K562 (cell line): ENCODE data around the gene CMIP. TPM values are rescaled to one million over a fixed set of nuclear protein-coding genes. Genes with fewer than 3 reads are reported as not detected.

Source experiments
- ATF4 ChIP-seq: fragments of 450-650 bp; formaldehyde crosslinking; IDR thresholded peaks from 2 replicates; pipeline ENCODE4 v1.4.0; 2022; ENCODE audit warnings: mild to moderate bottlenecking, moderate library complexity
- BRD4 ChIP-seq: fragments of 200-600 bp; sonication (generic); IDR thresholded peaks from 2 replicates; pipeline ENCODE4 v1.6.1; 2017; ENCODE audit warnings: inconsistent platforms
- DEAF1 ChIP-seq: fragments of 450-650 bp; formaldehyde crosslinking; IDR thresholded peaks from 2 replicates; pipeline ENCODE4 v1.4.0; 2020; ENCODE audit warnings: mild to moderate bottlenecking, moderate library complexity
- FOXA3 ChIP-seq, 2 experiments: fragments of 450-650 bp in 1 of 2; sonication (generic) in 1 of 2; formaldehyde crosslinking; IDR thresholded peaks in 1 of 2; conservative IDR thresholded peaks in 1 of 2; 2 replicates each; pipeline versions ENCODE4 v1.4.0 to v1.8.0; 2020 to 2022; ENCODE audit warnings: mild to moderate bottlenecking in 2 of 2, missing genetic modification reagents in 1 of 2
- GTF3C2 ChIP-seq: IDR thresholded peaks from 3 replicates; pipeline ENCODE4 v1.6.1; 2011; ENCODE audit warnings: borderline replicate concordance, mild to moderate bottlenecking, moderate library complexity; ENCODE audit not compliant: insufficient read length; ENCODE audit errors: extremely low read depth
- NR2C2 ChIP-seq, 2 experiments: fragments of 200-800 bp in 1 of 2; sonication (Bioruptor generic) in 1 of 2; sonication (generic) in 1 of 2; formaldehyde crosslinking in 1 of 2; IDR thresholded peaks; 2 replicates each; pipeline versions ENCODE4 v1.6.1 to v1.8.0; 2016 to 2022; ENCODE audit warnings: mild to moderate bottlenecking in 1 of 2, missing compliant biosample characterization in 1 of 2, missing genetic modification characterization in 1 of 2, missing genetic modification reagents in 1 of 2
- POLR2G ChIP-seq: fragments of 200-400 bp; formaldehyde crosslinking; IDR thresholded peaks from 2 replicates; pipeline ENCODE4 v1.6.1; 2017; ENCODE audit warnings: low read depth, mild to moderate bottlenecking, antibody characterized with exemption, low read length, moderate library complexity
- PPARD ChIP-seq: fragments of 250-450 bp; sonication (Bioruptor Pico); IDR thresholded peaks from 2 replicates; pipeline ENCODE4 v1.8.0; 2022; ENCODE audit warnings: inconsistent platforms, mild to moderate bottlenecking, moderate library complexity
- THAP12 ChIP-seq: fragments of 250-450 bp; sonication (Bioruptor Pico); IDR thresholded peaks from 2 replicates; pipeline ENCODE4 v1.9.0; 2021; ENCODE audit warnings: mild to moderate bottlenecking, inconsistent platforms
- ZBTB11 ChIP-seq, 3 experiments: fragments of 200-800 bp in 1 of 3; fragments of 250-450 bp in 1 of 3; fragments of 450-650 bp in 1 of 3; sonication (Bioruptor Pico) in 1 of 3; sonication (Bioruptor generic) in 1 of 3; formaldehyde crosslinking in 1 of 3; IDR thresholded peaks; 2 replicates each; pipeline versions ENCODE4 v1.6.1 to v1.8.0; 2016 to 2022; ENCODE audit warnings: mild to moderate bottlenecking in 2 of 3, missing genetic modification characterization in 2 of 3, missing compliant biosample characterization in 1 of 3, moderate library complexity in 1 of 3
- ZEB2 ChIP-seq: fragments of 450-650 bp; IDR thresholded peaks from 2 replicates; pipeline ENCODE4 v1.6.1; 2016
- polyA plus RNA-seq, 8 experiments: library from polyadenylated mRNA; depleted of rRNA in 4 of 8; stranded (reverse) in 5 of 8; unstranded in 3 of 8; fragments of >200 nt; fragmentation: Nextera tagmentation in 2 of 8; fragmentation: Illumina TruSeq in 1 of 8; extraction: Ambion mirVana in 2 of 8; extraction: Trizol in 1 of 8; gene quantifications; 2 replicates each; pipeline versions ENCODE4 v1.2.1 to v1.2.3, GENCODE V29; 2011 to 2014; ENCODE audit warnings: inconsistent platforms in 1 of 8, missing spikeins in 1 of 8
- total RNA-seq, 7 experiments: library from RNA; depleted of rRNA in 6 of 7; stranded (reverse); fragments of >200 nt in 6 of 7; fragmentation: Illumina TruSeq in 2 of 7; extraction: Trizol in 2 of 7; gene quantifications; 2 replicates each; pipeline versions ENCODE4 v1.2.1 to v1.2.3, GENCODE V29; 2011 to 2021; ENCODE audit warnings: low replicate concordance in 1 of 7

CMIP gene
- total and polyA plus RNA-seq, 9 of the 15 experiments (the other 6 are each of a cell fraction or from before 2014, with no cell fraction given): 0.94 to 82.5 (median 10.3) TPM

GRCh38 chr16:81636298-81636993 is 191.8 kb downstream of the CMIP start (continued):
- TF ChIP-seq BRD4 (peak; percentile 30; the same call in 1 of the 2 replicates), THAP12 (no peak), ZEB2 (no peak), ZBTB11 (CRISPR knock-in tag; IDR thresholded peaks at IDR 0.05) (peak in 1 of 3 experiments; percentile 84; a peak in 2 of 6 replicates), DEAF1 (CRISPR knock-in tag) (no peak), FOXA3 (CRISPR knock-in tag; conservative IDR thresholded peaks at IDR 0.05 in 1 of 2, IDR thresholded peaks at IDR 0.05 in 1 of 2) (0 out of 4 replicates have a peak, but pooled peaks of 1 of the 2 experiments have one; percentile 18), GTF3C2 (no peak), NR2C2 (CRISPR knock-in tag; IDR thresholded peaks at IDR 0.05) (no peak), NR2C2 (tag; IDR thresholded peaks at IDR 0.05) (peak; percentile 74), ATF4 (peak; percentile 71), POLR2G (no peak), PPARD (CRISPR knock-in tag) (no peak)
